ENCODE results near the gene EYS. TPM values are rescaled to one million over a fixed set of nuclear protein-coding genes. Genes with fewer than 3 reads are reported as not detected.

Gene EYS
- total RNA-seq, 1 donor from 2014 or later = not detected

GRCh38 chr6:64325093-64325492 is 1381.9 kb downstream of the EYS start:
- peaks cover 2% of the 10 kb centered on the region for H3K27me3 Mint-ChIP-seq (ENCODE audit: unreplicated experiment)
- H3K4me3 Mint-ChIP-seq (ENCODE audit: unreplicated experiment) = no peak overlapping the region
- H3K9me3 Mint-ChIP-seq (ENCODE audit: unreplicated experiment) = peaks cover 6% of the 10 kb centered on the region
- no peaks in the 10 kb centered on the region for H3K4me1 Mint-ChIP-seq (ENCODE audit: unreplicated experiment)
- H3K36me3 Mint-ChIP-seq (ENCODE audit: unreplicated experiment) = no peaks in the 10 kb centered on the region
- no peak overlapping the region for H3K27ac Mint-ChIP-seq (ENCODE audit: unreplicated experiment)
- TF ChIP-seq CTCF (IDR thresholded peaks at IDR 0.05) = no peak
- DNase-seq (ENCODE audit: extremely low spot score, unreplicated experiment) = no peak

- no peak for DNase-seq (ENCODE audit: extremely low spot score, unreplicated experiment)
- Mint-ChIP-seq H3K4me3 (ENCODE audit: unreplicated experiment) (no peak overlapping the region), H3K27me3 (ENCODE audit: unreplicated experiment) (no peaks in the 10 kb centered on the region), H3K9me3 (ENCODE audit: unreplicated experiment) (peaks cover 7% of the 10 kb centered on the region), H3K36me3 (ENCODE audit: unreplicated experiment) (no peaks in the 10 kb centered on the region), H3K27ac (ENCODE audit: unreplicated experiment) (no peak overlapping the region), H3K4me1 (ENCODE audit: unreplicated experiment) (no peaks in the 10 kb centered on the region)
- no peak for TF ChIP-seq CTCF (IDR thresholded peaks at IDR 0.05)
Measured at GRCh38 chr6:64310214-64310613, 1396.8 kb downstream of the EYS start.

GRCh38 chr6:64301307-64302236 is 1405.5 kb downstream of the EYS start:
- Mint-ChIP-seq H3K4me1 (ENCODE audit: unreplicated experiment) (no peaks in the 10 kb centered on the region), H3K36me3 (ENCODE audit: unreplicated experiment) (peaks cover 2% of the 10 kb centered on the region), H3K4me3 (ENCODE audit: unreplicated experiment) (no peak overlapping the region), H3K27ac (ENCODE audit: unreplicated experiment) (no peak overlapping the region), H3K9me3 (ENCODE audit: unreplicated experiment) (peaks cover 17% of the 10 kb centered on the region), H3K27me3 (ENCODE audit: unreplicated experiment) (no peaks in the 10 kb centered on the region)
- DNase-seq (ENCODE audit: extremely low spot score, unreplicated experiment) = no peak
- no peak for TF ChIP-seq CTCF (IDR thresholded peaks at IDR 0.05)

- no peak for TF ChIP-seq CTCF (IDR thresholded peaks at IDR 0.05)
- no peak for DNase-seq (ENCODE audit: extremely low spot score, unreplicated experiment)
- Mint-ChIP-seq H3K27me3 (ENCODE audit: unreplicated experiment) (no peaks in the 10 kb centered on the region), H3K4me3 (ENCODE audit: unreplicated experiment) (no peak overlapping the region), H3K36me3 (ENCODE audit: unreplicated experiment) (peaks cover 2% of the 10 kb centered on the region), H3K4me1 (ENCODE audit: unreplicated experiment) (no peaks in the 10 kb centered on the region), H3K27ac (ENCODE audit: unreplicated experiment) (no peak overlapping the region), H3K9me3 (ENCODE audit: unreplicated experiment) (peaks cover 11% of the 10 kb centered on the region)
Measured at GRCh38 chr6:64299176-64299575, 1407.8 kb downstream of the EYS start.

- no peak for DNase-seq (ENCODE audit: extremely low spot score, unreplicated experiment)
- H3K27ac Mint-ChIP-seq (ENCODE audit: unreplicated experiment) = no peak overlapping the region
- no peaks in the 10 kb centered on the region for H3K27me3 Mint-ChIP-seq (ENCODE audit: unreplicated experiment)
- H3K4me1 Mint-ChIP-seq (ENCODE audit: unreplicated experiment) = peaks cover 7% of the 10 kb centered on the region
- H3K4me3 Mint-ChIP-seq (ENCODE audit: unreplicated experiment) = no peak overlapping the region
- no peak for TF ChIP-seq CTCF (IDR thresholded peaks at IDR 0.05)
- peaks cover 4% of the 10 kb centered on the region for H3K9me3 Mint-ChIP-seq (ENCODE audit: unreplicated experiment)
- H3K36me3 Mint-ChIP-seq (ENCODE audit: unreplicated experiment) = peaks cover 2% of the 10 kb centered on the region
Measured at GRCh38 chr6:64294034-64294433, 1413.0 kb downstream of the EYS start.
